Kidney glomerular epithelial cell (primary cell): Measurements from ENCODE around the gene POLE3.
"Not testable (repeated sequence)": the region's sequence is repeated elsewhere in the genome, so short reads cannot be mapped to it uniquely, and the experiment has no call there.

Source experiments
- DNase-seq: peaks from one replicate; lab custom pipeline; 2025; lab: John Stamatoyannopoulos, UW

Gene POLE3

DNA sequence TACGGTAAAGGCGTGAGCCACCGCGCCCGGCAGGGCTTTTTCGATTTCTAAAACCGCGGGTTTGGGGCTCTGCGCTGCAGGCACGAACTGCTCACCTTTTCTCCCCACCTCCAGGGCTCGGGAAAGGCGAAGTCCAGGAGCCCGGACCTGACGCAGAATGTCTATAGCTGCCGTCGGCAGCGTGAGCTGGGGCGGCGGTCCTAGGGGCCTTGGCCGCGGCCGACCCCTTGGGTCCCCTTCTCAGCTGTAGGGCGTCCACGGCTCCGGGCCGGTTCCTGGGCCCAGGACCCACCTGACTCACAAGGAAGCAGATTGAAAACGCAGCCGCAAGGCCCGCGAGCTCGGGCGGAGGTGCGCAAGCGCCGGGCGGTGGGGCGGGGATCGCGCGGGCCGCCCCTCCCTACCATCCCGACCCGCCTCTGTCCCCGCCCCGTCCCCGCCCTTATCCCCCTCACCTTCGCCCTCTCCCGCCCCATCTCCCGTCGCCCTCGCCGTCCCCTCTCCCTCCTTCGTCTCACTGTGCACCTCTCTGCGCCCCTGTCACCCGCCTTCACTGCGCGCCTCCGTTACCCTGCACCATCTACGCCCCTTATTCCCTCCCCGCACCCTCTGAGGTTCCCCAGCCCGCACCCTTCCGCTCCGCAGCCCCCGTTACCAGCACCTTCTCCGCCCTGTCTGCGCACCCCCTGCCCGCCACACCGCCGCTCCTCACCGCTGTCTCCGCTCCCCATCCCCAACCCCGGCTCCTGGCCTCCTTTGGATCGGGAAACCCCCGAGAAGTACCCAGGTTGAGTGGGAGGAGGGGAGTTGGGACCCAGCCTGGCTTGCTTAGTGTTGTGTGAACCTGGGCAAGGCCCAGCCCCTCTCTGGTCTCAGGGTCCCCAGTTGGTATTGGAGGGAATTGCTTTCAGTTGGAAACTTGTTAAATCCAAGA is 33.6 kb downstream of the POLE3 start, which contains the start of gene HDHD3:
HDHD3 (minus strand) TSS at position 353 of the 934 bp plus-strand sequence. CDS start 2,632 bp downstream, outside the sequence.
- peak; percentile 47 for DNase-seq

GRCh38 chr9:113375057-113376023 is 35.1 kb downstream of the POLE3 start:
- no peak for DNase-seq

GRCh38 chr9:113373676-113374392 is 36.6 kb downstream of the POLE3 start:
- no peak for DNase-seq

- DNase-seq: no peak
Observed at GRCh38 chr9:113373256-113373655, 37.2 kb downstream of the POLE3 start.

DNA sequence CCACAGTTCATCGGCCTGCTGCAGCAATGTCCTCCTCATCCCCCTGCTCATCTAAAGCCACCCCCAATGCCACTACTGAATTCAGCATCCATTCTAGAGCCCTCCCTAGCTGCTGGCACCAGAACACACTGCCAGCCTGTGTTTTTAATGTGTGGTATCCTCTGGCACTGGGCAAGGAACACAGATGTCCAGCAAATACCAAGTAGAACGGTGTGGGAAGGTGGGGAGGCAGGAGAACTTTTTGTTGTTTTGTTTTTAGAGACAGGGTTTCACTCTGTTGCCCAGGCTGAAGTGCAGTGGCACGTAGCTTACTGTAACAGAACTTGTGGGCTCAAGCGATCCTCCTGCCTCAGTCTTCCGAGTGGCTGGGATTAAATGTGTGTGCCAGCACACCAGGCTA is 38.4 kb downstream of the POLE3 start:
- no peak for DNase-seq

- no peak for DNase-seq
Observed at GRCh38 chr9:113370806-113371325, 39.6 kb downstream of the POLE3 start.

DNA sequence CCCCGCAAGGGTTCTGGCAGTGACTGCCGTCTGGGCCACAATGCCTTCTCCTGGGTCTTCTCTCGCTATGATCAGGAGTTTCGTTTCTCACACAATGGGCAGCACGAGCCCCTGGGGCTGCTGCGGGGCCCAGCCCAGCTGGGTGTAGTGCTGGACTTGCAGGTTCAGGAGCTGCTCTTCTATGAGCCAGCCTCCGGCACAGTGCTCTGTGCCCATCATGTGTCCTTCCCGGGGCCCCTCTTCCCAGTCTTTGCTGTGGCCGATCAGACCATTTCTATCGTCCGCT is 40.7 kb downstream of the POLE3 start:
- DNase-seq: no peak

- DNase-seq: no peak
Observed at GRCh38 chr9:113368982-113369854, 41.3 kb downstream of the POLE3 start.

DNA sequence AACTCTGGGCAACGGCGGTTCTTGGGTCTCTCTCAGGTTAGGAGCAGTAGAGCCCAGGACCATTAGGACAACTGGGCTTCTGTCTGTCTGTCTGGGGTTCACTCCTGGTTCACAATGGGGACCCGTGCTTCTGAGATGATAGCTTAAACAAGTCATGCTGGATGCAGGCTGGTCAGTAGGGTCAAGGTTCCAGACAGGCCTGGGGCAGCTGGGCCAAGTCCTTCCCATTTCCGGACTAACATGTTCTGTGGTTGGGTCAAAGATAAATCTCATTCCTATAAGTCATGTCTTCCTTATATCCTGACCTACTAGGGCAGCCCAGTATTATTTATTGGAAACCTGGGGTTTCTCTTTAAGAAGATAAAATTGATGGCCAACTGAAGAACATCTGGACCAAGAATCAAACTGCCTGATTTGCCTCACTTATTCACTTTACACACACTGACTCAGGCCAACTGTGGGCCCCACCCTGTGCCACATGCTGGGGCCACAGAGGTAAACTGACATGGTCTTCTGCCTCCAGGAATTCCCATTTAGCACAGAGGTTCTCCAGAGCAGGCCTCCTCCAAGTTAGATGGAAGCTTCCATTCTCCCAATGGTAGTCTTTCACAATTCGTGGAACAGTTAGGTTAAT is 42.0 kb downstream of the POLE3 start:
- no peak for DNase-seq

DNA sequence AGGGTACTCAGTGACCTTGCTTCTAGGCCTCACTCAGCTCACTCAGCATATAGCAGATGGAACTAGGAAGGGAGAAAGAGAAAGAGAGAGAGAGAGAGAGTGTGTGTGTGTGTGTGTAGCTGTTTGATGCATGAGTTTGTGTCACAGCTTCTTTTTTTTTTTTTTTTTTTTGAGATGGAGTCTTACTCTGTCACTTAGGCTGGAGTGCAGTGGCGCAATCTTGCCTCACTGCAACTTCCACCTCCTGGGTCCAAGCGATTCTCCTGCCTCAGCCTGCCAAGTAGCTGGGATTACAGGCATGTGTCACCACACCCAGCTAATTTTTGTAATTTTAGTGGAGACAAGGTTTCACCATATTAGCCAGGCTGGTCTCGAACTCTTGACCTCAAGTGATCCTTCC is 44.8 kb downstream of the POLE3 start:
- not testable (repeated sequence) for DNase-seq

GRCh38 chr9:113364951-113365350 is 45.5 kb downstream of the POLE3 start:
- no peak for DNase-seq

- DNase-seq: no peak
Observed at GRCh38 chr9:113363336-113363735, 47.1 kb downstream of the POLE3 start.

- DNase-seq: no peak
Observed at GRCh38 chr9:113361304-113362018, 49.0 kb downstream of the POLE3 start.

GRCh38 chr9:113360242-113360842 is 50.1 kb downstream of the POLE3 start:
- DNase-seq: no peak

GRCh38 chr9:113359385-113359784 is 51.1 kb downstream of the POLE3 start:
- no peak for DNase-seq
